Mucosa of descending colon (tissue), 3 donors: Measurements from ENCODE around the gene M1AP. TPM values are rescaled to one million over a fixed set of nuclear protein-coding genes. Genes with fewer than 3 reads are reported as not detected.
A peak's percentile ranks its signal among the peaks of the same experiment; 100 is the strongest.
"Not testable (repeated sequence)": the region's sequence is repeated elsewhere in the genome, so short reads cannot be mapped to it uniquely, and the experiment has no call there.

Experiments used
- ATAC-seq: fragments of 200-7000 bp; cut with Tn5 transposase; one replicate; pipeline ENCODE4 v1.9.1; 2020; ENCODE audit warnings: mild to moderate bottlenecking, moderate library complexity
- DNase-seq, 3 donors: peaks; one replicate each; pipeline ENCODE4 v3.0.0-alpha.2; 2020
- H3K36me3 ChIP-seq: fragments of 200-600 bp; one replicate; pipeline ENCODE4 v1.8.0; 2021; ENCODE audit warnings: low read depth, mild to moderate bottlenecking
- H3K4me1 ChIP-seq: fragments of 200-600 bp; one replicate; pipeline ENCODE4 v1.8.0; 2021; ENCODE audit warnings: low read depth, mild to moderate bottlenecking
- H3K4me3 ChIP-seq: fragments of 200-600 bp; one replicate; pipeline ENCODE4 v1.8.0; 2021; ENCODE audit warnings: mild to moderate bottlenecking
- H3K9me3 ChIP-seq: fragments of 200-600 bp; one replicate; pipeline ENCODE4 v1.8.0; 2021; ENCODE audit warnings: mild to moderate bottlenecking
- CTCF ChIP-seq: fragments of 200-600 bp; IDR thresholded peaks from one replicate; pipeline ENCODE4 v1.8.0; 2022; ENCODE audit warnings: antibody characterized with exemption, mild to moderate bottlenecking
- intact Hi-C, 2 donors: fragments of 100-400 bp; cut with DNase I in 1 of 2; cut with micrococcal nuclease in 1 of 2; formaldehyde crosslinking; loops; one replicate each; pipeline versions ENCODE4 v1.11.0 to v1.11.1; 2022; cut with DNase I, micrococcal nuclease
- total RNA-seq, 3 donors: library from RNA; stranded (reverse); fragmentation: NEBNext Ultra II Directional in 2 of 3; extraction: Animal tissue kit (Norgen Biotek cat#: 25700) in 2 of 3; gene quantifications; one replicate each; pipeline versions ENCODE4 v1.2.1 to v1.2.4, GENCODE V29; 2021 to 2023
- donor health status: DM: no; HTN: no; CAD: no; lungs with moderate emphysema.
- donor health status: DM: no; HTN: no; CAD: no.
- donor health status: DM: no; HTN: yes; CAD: no.

Gene M1AP
- total RNA-seq, 3 donors from 2014 or later, result 0.19 to 0.43 (median 0.31) TPM

- no peak for TF ChIP-seq CTCF
- Histone ChIP-seq H3K4me3 (no peak overlapping the region), H3K9me3 (no peaks in the 10 kb centered on the region), H3K4me1 (peaks cover 14% of the 10 kb centered on the region), H3K36me3 (no peaks in the 10 kb centered on the region)
- DNase-seq, result no peak
- intact Hi-C loops, result no loop called here
- no peak for ATAC-seq
Measured at GRCh38 chr2:74562126-74562775, 85.9 kb downstream of the M1AP start.

GRCh38 chr2:74561022-74561421 is 87.1 kb downstream of the M1AP start:
- H3K4me3 ChIP-seq, ATAC-seq, intact Hi-C loops, H3K36me3 ChIP-seq, DNase-seq, H3K9me3 ChIP-seq: not testable (repeated sequence)
- H3K4me1 ChIP-seq, result peaks cover 15% of the 10 kb centered on the region

- ATAC-seq (no peak), DNase-seq (no peak)
- TF ChIP-seq CTCF, result no peak
- Histone ChIP-seq H3K4me1 (peaks cover 18% of the 10 kb centered on the region), H3K36me3 (no peaks in the 10 kb centered on the region), H3K4me3 (no peak overlapping the region), H3K9me3 (no peaks in the 10 kb centered on the region)
- intact Hi-C loops, result no loop called here
Measured at GRCh38 chr2:74560591-74560990, 87.5 kb downstream of the M1AP start.

- no peaks in the 10 kb centered on the region for H3K36me3 ChIP-seq
- no peak for TF ChIP-seq CTCF
- ATAC-seq (peak; percentile 19), DNase-seq (no peak)
- H3K9me3 ChIP-seq, result no peaks in the 10 kb centered on the region
- intact Hi-C loops, result no loop called here
- H3K4me3 ChIP-seq, result no peak overlapping the region
- peaks cover 24% of the 10 kb centered on the region for H3K4me1 ChIP-seq
Measured at GRCh38 chr2:74559912-74560311, 88.2 kb downstream of the M1AP start.

- Histone ChIP-seq H3K4me1 (peaks cover 24% of the 10 kb centered on the region), H3K9me3 (no peaks in the 10 kb centered on the region), H3K36me3 (no peaks in the 10 kb centered on the region), H3K4me3 (no peak overlapping the region)
- TF ChIP-seq CTCF, result no peak
- intact Hi-C loops, result no loop called here
- no peak for DNase-seq
- peak; percentile 4 for ATAC-seq
Measured at GRCh38 chr2:74558284-74559230, 89.6 kb downstream of the M1AP start.

GRCh38 chr2:74556831-74557370 is 91.2 kb downstream of the M1AP start:
- intact Hi-C loops, result no loop called here
- peaks cover 24% of the 10 kb centered on the region for H3K4me1 ChIP-seq
- ATAC-seq, result no peak

More at GRCh38 chr2:74556831-74557370, 91.2 kb downstream of the M1AP start:
- no peak for DNase-seq
- Histone ChIP-seq H3K4me3 (no peak overlapping the region), H3K36me3 (no peaks in the 10 kb centered on the region), H3K9me3 (no peaks in the 10 kb centered on the region)
- no peak for TF ChIP-seq CTCF
